Uterus (tissue), 4 donors: Measurements from ENCODE around the gene ASCC1. TPM values are rescaled to one million over a fixed set of nuclear protein-coding genes. Genes with fewer than 3 reads are reported as not detected.

Experiments
- DNase-seq, 2 donors: peaks; one replicate each; pipeline ENCODE4 v3.0.0-alpha.2; 2019 to 2020
- H3K27ac ChIP-seq, 2 donors: fragments of 200-600 bp; sonication (generic); 1 replicate in 1 of 2; 2 replicates in 1 of 2; pipeline ENCODE4 v1.5.1; 2016 to 2018
- H3K27me3 ChIP-seq, 2 donors: fragments of 200-600 bp; sonication (generic); one replicate each; pipeline ENCODE4 v1.5.1; 2018 to 2019; ENCODE audit warnings: control low read depth in 1 of 2
- H3K36me3 ChIP-seq, 2 donors: fragments of 200-600 bp; sonication (generic); one replicate each; pipeline ENCODE4 v1.5.1; 2019; ENCODE audit warnings: control low read depth in 1 of 2
- H3K4me1 ChIP-seq, 2 donors: fragments of 200-600 bp; sonication (generic); one replicate each; pipeline ENCODE4 v1.5.1; 2018 to 2019; ENCODE audit warnings: control low read depth in 1 of 2
- H3K4me3 ChIP-seq, 2 donors: fragments of 200-600 bp; sonication (generic); 1 replicate in 1 of 2; 2 replicates in 1 of 2; pipeline ENCODE4 v1.5.1; 2018 to 2019; ENCODE audit warnings: mild to moderate bottlenecking in 1 of 2
- H3K9me3 ChIP-seq, 2 donors: fragments of 200-600 bp; sonication (generic); one replicate each; pipeline ENCODE4 v1.5.1; 2019; ENCODE audit warnings: control low read depth in 1 of 2
- CTCF ChIP-seq, 4 experiments: fragments of 200-600 bp in 2 of 4; fragments of 450-650 bp in 2 of 4; sonication (generic) in 2 of 4; IDR thresholded peaks; one replicate each; pipeline ENCODE4 v1.5.1; 2016 to 2019; ENCODE audit warnings: antibody characterized with exemption in 4 of 4, mild to moderate bottlenecking in 2 of 4, moderate library complexity in 1 of 4
- POLR2A ChIP-seq, 2 donors: fragments of 450-650 bp; IDR thresholded peaks; one replicate each; pipeline ENCODE4 v1.6.1; 2016; ENCODE audit warnings: antibody characterized with exemption in 2 of 2, mild to moderate bottlenecking in 1 of 2, moderate library complexity in 1 of 2
- intact Hi-C: fragments of 100-400 bp; cut with DNase I; formaldehyde crosslinking; loops from one replicate; pipeline ENCODE4 v1.15.1; 2023; ENCODE audit warnings: low total_unique reads
- total RNA-seq, 4 donors: library from RNA; depleted of rRNA in 3 of 4; stranded (reverse); fragments of >200 nt in 3 of 4; gene quantifications; one replicate each; pipeline versions ENCODE4 v1.1.0 to v1.2.4, GENCODE V29; 2014 to 2023
- donor health status: DM: yes; HTN: yes; CAD: no.

ASCC1 gene
- total RNA-seq, 4 donors from 2014 or later: 17.9 to 156 (median 38.4) TPM

- Histone ChIP-seq H3K36me3 (no peaks in the 10 kb centered on the region), H3K4me3 (no peak overlapping the region)
- intact Hi-C loops: no loop called here
Measured at GRCh38 chr10:72261784-72262404, 45.8 kb upstream of the ASCC1 start.

DNA sequence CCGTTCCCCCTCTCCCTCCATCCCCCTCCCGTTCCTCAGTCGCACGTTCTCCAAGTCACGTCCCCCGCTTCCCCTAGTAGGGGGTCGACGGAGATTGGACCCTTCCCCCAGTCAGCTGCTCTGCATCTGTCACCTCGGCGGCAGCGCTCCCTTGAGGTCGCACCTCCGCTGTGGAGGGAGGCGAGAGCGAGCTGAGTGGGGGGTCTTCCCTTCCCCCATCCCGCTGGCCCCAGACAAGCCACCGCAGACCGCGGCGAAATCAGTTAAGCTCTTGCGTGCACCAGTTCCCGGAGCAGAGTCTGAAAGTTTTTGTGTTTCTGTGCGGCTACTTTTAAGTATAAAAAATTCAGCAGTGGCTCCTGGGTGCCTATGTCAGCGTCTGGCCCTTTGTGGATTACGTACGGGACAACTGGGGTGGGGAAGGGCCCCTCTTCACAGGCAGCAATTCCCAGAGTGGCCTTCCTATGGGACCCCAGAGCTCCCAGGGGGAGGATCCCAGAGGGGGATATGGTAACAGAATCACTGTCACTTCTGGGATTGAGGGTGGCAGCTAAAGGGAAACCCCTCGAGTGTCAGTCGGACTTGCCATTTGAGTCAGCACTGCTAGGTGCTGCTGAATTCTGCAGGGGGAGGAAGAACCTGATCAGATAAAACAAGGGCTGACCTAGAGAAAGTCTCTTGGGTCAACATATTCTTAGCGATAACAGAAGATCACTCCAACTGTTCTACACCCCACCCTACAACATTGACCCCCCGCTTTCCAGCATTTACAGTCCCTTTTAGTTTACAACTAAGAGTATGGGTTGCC lies 45.1 kb upstream of the ASCC1 start:
- intact Hi-C loops: no loop called here
- DNase-seq: no peak
- no peaks in the 10 kb centered on the region for H3K27me3 ChIP-seq
- H3K9me3 ChIP-seq: no peaks in the 10 kb centered on the region
- peaks cover 11 to 20% of the 10 kb centered on the region in 2 donors for H3K4me1 ChIP-seq
- H3K36me3 ChIP-seq: no peaks in the 10 kb centered on the region
- H3K27ac ChIP-seq: peak overlapping the region; percentile 92 to 99
- no peak for TF ChIP-seq CTCF (IDR thresholded peaks at IDR 0.05)
- peak; percentile 17 to 42 for TF ChIP-seq POLR2A (IDR thresholded peaks at IDR 0.05)
- H3K4me3 ChIP-seq: peak overlapping the region; percentile 42 to 50

More at GRCh38 chr10:72261784-72262404, 45.8 kb upstream of the ASCC1 start:
- Histone ChIP-seq H3K27me3 (no peaks in the 10 kb centered on the region), H3K4me1 (peaks cover 10 to 18% of the 10 kb centered on the region in 2 donors), H3K27ac (peak overlapping the region; percentile 92 to 99), H3K9me3 (no peaks in the 10 kb centered on the region)
- TF ChIP-seq CTCF (IDR thresholded peaks at IDR 0.05) (no peak), POLR2A (IDR thresholded peaks at IDR 0.05) (no peak)
- no peak for DNase-seq

DNA sequence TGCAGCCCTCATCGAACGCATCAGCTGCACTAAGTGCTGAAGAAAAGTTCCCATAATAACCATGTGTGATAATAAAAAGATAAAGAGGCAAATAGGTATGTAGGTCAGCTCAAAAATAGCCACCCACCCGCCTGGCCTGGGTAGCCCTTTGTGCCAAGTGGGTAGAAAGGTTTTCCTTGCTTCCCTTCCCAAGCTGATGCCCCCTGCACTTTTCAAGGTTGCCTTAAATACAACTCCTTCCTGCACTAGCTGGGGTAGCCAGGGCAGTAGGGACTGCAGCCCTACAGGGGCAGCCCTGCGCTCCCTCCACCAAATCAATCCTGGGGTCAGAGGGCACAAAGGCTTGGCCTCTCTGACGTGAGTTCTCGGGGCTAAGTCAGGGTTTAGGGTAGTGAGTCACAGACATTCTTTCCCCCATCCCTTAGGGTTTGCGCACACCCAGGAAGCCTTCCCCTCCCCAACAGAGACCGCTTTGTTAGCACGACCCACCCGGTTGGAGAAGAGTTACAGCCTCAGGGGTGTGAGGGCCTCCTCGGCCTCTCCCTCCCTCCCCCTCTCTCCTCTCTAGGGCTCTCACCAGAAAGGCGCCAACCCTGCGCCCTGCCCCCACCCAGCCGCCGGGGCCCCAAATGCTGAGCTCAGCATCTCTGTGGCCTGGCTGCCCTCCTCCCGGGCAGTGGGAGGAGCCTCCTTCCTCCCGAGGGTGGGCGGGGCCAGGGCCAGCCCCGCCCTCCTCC lies 44.3 kb upstream of the ASCC1 start:
- H3K4me1 ChIP-seq: peaks cover 19 to 27% of the 10 kb centered on the region in 2 donors
- H3K27me3 ChIP-seq: no peaks in the 10 kb centered on the region
- no peaks in the 10 kb centered on the region for H3K36me3 ChIP-seq
- H3K27ac ChIP-seq: peak overlapping the region; percentile 92 to 99
- peak; percentile 90 to 91 for DNase-seq
- no peaks in the 10 kb centered on the region for H3K9me3 ChIP-seq
- intact Hi-C loops: no loop called here
- peak overlapping the region; percentile 42 to 50 for H3K4me3 ChIP-seq
- TF ChIP-seq POLR2A (IDR thresholded peaks at IDR 0.05): no peak
- TF ChIP-seq CTCF (IDR thresholded peaks at IDR 0.05): no peak

- TF ChIP-seq CTCF (IDR thresholded peaks at IDR 0.05) (no peak), POLR2A (IDR thresholded peaks at IDR 0.05) (peak; percentile 11 to 13)
- intact Hi-C loops: no loop called here
Measured at GRCh38 chr10:72259491-72260238, 43.6 kb upstream of the ASCC1 start.

More at GRCh38 chr10:72259491-72260238, 43.6 kb upstream of the ASCC1 start:
- H3K9me3 ChIP-seq: no peaks in the 10 kb centered on the region
- DNase-seq: no peak
- no peak overlapping the region for H3K4me3 ChIP-seq
- H3K36me3 ChIP-seq: no peaks in the 10 kb centered on the region
- peaks cover 21 to 33% of the 10 kb centered on the region in 2 donors for H3K4me1 ChIP-seq
- no peaks in the 10 kb centered on the region for H3K27me3 ChIP-seq
- peak overlapping the region; percentile 92 to 99 for H3K27ac ChIP-seq
